ENCODE measurements around the gene ETS1. TPM values are rescaled to one million over a fixed set of nuclear protein-coding genes. Genes with fewer than 3 reads are reported as not detected.
A peak's percentile ranks its signal among the peaks of the same experiment; 100 is the strongest.

The ETS1 gene
- total and polyA plus RNA-seq, 2 experiments from 2014 or later = 1.7 to 10.2 TPM

GRCh38 chr11:128513915-128514681, 73.3 kb downstream of the ETS1 start:
- Histone ChIP-seq H3K4me3 (no peak overlapping the region), H3K27ac (no peak overlapping the region), H3K27me3 (peaks cover 16% of the 10 kb centered on the region), H3K9me3 (ENCODE audit: low read depth) (no peaks in the 10 kb centered on the region), H3K4me1 (ENCODE audit: low read depth) (peaks cover 5% of the 10 kb centered on the region), H3K36me3 (no peaks in the 10 kb centered on the region)
- TF ChIP-seq, protein P1, sequence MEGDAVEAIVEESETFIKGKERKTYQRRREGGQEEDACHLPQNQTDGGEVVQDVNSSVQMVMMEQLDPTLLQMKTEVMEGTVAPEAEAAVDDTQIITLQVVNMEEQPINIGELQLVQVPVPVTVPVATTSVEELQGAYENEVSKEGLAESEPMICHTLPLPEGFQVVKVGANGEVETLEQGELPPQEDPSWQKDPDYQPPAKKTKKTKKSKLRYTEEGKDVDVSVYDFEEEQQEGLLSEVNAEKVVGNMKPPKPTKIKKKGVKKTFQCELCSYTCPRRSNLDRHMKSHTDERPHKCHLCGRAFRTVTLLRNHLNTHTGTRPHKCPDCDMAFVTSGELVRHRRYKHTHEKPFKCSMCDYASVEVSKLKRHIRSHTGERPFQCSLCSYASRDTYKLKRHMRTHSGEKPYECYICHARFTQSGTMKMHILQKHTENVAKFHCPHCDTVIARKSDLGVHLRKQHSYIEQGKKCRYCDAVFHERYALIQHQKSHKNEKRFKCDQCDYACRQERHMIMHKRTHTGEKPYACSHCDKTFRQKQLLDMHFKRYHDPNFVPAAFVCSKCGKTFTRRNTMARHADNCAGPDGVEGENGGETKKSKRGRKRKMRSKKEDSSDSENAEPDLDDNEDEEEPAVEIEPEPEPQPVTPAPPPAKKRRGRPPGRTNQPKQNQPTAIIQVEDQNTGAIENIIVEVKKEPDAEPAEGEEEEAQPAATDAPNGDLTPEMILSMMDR (IDR thresholded peaks at IDR 0.05; ENCODE audit: low read depth, low read length) = no peak
- DNase-seq (ENCODE audit: low read depth in 1 of 2, low spot score in 1 of 2) = no peak

DNA sequence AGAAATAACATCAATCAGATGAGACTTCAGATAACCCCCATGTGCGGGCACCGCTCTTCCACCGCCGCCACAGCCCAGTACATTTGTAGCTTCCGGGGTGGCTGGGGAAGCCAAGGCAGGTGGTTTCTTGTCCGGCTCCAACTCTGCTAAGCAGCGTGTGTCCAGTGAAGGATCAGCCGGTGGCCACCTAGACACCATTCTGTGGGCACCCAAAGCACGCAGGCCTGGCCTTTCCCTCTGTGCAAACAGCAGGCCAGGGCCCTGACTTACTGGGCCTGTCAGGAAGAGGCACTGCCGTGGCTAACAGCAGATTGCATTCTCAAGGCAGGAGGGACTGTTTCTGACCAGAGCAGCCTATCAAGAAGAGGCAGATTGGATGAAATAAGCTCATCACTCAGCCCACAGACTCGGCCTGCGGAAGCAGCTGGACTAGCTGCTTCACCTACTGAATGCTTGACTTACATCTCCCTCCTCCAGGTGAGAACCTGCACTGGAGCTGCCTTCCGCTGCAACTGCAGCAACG, 74.8 kb downstream of the ETS1 start:
- TF ChIP-seq, protein P1 (IDR thresholded peaks at IDR 0.05; ENCODE audit: low read depth, low read length) = no peak
- DNase-seq (ENCODE audit: low read depth in 1 of 2, low spot score in 1 of 2) = no peak
- Histone ChIP-seq H3K27ac (no peak overlapping the region), H3K9me3 (ENCODE audit: low read depth) (no peaks in the 10 kb centered on the region), H3K27me3 (peaks cover 14% of the 10 kb centered on the region), H3K4me3 (no peak overlapping the region), H3K36me3 (no peaks in the 10 kb centered on the region), H3K4me1 (ENCODE audit: low read depth) (no peaks in the 10 kb centered on the region)

- H3K27me3 ChIP-seq = peaks cover 8% of the 10 kb centered on the region
- H3K27ac ChIP-seq = no peak overlapping the region
- H3K36me3 ChIP-seq = no peaks in the 10 kb centered on the region
- DNase-seq (ENCODE audit: low read depth in 1 of 2, low spot score in 1 of 2) = no peak
- no peak overlapping the region for H3K4me3 ChIP-seq
- H3K4me1 ChIP-seq (ENCODE audit: low read depth) = no peaks in the 10 kb centered on the region
- no peaks in the 10 kb centered on the region for H3K9me3 ChIP-seq (ENCODE audit: low read depth)
- TF ChIP-seq, protein P1 (IDR thresholded peaks at IDR 0.05; ENCODE audit: low read depth, low read length) = no peak
These were observed 75.6 kb downstream of the ETS1 start for GRCh38 chr11:128511712-128512111.

DNA sequence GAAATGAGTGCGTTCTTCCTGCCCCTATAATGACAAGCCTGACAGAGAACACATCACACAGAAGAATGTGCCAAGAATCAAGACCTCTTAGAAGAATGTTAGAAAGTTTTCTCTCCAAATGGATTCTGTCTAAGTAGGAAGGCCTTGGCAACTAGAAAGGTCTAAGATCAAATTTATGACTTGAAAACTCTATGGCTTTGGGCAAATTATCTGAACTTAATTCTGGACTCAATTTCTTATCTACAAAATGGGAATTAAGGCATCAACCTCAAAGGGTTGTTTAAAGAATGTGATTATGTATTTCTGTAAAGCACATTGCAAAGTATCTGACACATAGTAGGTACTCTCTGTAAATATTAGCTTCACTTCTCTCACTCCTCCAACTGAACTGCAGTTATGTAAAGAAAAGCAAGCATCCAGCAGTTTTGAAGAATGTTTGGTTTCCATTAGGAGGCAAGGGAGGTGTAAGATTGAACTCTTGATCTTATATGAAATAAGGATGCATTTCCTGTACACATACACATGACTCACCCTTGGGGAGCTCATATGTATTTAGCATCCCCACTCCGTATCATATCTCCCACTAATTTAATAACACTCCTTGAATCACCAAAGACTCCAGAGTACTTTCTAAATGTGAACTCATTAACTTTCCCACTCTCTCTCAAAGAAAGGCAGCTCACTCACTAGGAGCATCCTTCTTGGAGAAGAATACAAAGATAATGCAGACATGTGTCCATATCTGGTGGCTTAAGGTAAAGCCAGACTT, 77.6 kb downstream of the ETS1 start:
- H3K4me3 ChIP-seq = no peak overlapping the region
- DNase-seq (ENCODE audit: low read depth in 1 of 2, low spot score in 1 of 2) = peak in 1 of 2 donors; percentile 40
- H3K36me3 ChIP-seq = no peaks in the 10 kb centered on the region
- TF ChIP-seq, protein P1 (IDR thresholded peaks at IDR 0.05; ENCODE audit: low read depth, low read length) = no peak
- no peaks in the 10 kb centered on the region for H3K4me1 ChIP-seq (ENCODE audit: low read depth)
- no peaks in the 10 kb centered on the region for H3K27me3 ChIP-seq
- H3K9me3 ChIP-seq (ENCODE audit: low read depth) = no peaks in the 10 kb centered on the region
- H3K27ac ChIP-seq = no peak overlapping the region

DNA sequence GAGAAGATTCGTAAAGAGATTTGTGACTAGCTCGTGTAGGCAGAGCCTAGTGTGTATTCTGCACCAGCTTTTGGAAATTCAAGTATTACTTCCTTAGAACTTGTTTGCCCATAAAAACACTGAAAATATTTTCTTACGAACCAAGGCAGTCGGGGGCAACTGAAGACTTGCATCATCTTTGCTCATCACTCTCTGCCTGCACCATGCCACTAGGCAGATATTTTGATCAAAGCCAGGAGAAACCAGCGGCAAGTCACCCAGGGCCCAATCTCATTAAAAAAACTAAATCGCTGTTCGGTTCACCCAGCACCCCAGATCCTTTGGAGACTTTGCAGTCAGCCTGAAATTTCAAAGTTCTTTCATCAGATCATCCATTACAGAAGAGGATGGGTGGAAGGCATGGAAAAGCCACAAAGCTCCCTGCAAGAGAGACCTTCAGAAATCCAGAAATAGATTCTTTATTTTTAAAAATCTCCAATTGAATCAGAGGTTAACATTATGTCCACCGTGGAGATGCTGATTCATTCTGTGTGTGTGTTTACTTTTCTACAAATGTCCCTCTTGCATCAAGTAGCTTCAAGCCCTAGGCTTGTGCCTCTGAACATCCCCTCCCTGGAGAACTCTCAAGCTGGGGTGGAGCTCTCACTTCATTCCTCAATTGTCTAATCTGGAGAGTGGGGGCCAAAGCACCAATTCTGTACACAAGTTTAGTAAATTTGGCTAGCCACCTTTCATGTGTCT, 78.4 kb downstream of the ETS1 start:
- no peak overlapping the region for H3K4me3 ChIP-seq
- H3K4me1 ChIP-seq (ENCODE audit: low read depth) = no peaks in the 10 kb centered on the region
- H3K27me3 ChIP-seq = no peaks in the 10 kb centered on the region
- H3K9me3 ChIP-seq (ENCODE audit: low read depth) = no peaks in the 10 kb centered on the region
- H3K27ac ChIP-seq = no peak overlapping the region
- no peak for DNase-seq (ENCODE audit: low read depth in 1 of 2, low spot score in 1 of 2)
- TF ChIP-seq, protein P1 (IDR thresholded peaks at IDR 0.05; ENCODE audit: low read depth, low read length) = no peak
- H3K36me3 ChIP-seq = no peaks in the 10 kb centered on the region
